Omental fat pad (tissue), 4 donors: Measurements from ENCODE around the gene MTMR3. TPM values are rescaled to one million over a fixed set of nuclear protein-coding genes. Genes with fewer than 3 reads are reported as not detected.

Experiments
- ATAC-seq: fragments of 150-250 bp; one replicate; pipeline ENCODE4 v1.9.1; 2016; ENCODE audit warnings: mild to moderate bottlenecking, moderate library complexity; ENCODE audit not compliant: low FRiP score
- DNase-seq: peaks from one replicate; pipeline ENCODE4 v3.0.0-alpha.2; 2019; ENCODE audit warnings: low spot score
- total RNA-seq, 4 donors: library from RNA; depleted of rRNA; stranded (reverse); fragments of >200 nt; gene quantifications; one replicate each; pipeline ENCODE4 v1.1.0, GENCODE V29; 2016
- TF ChIP-seq, protein P1 (sequence below), 3 donors: fragments of 450-650 bp; IDR thresholded peaks; one replicate each; pipeline ENCODE4 v1.5.1; 2016 to 2017; ENCODE audit warnings: antibody characterized with exemption in 3 of 3, mild to moderate bottlenecking in 3 of 3, moderate library complexity in 2 of 3

MTMR3 gene
- total RNA-seq, 4 donors from 2014 or later = 41.3 to 88.9 (median 53.2) TPM

DNA sequence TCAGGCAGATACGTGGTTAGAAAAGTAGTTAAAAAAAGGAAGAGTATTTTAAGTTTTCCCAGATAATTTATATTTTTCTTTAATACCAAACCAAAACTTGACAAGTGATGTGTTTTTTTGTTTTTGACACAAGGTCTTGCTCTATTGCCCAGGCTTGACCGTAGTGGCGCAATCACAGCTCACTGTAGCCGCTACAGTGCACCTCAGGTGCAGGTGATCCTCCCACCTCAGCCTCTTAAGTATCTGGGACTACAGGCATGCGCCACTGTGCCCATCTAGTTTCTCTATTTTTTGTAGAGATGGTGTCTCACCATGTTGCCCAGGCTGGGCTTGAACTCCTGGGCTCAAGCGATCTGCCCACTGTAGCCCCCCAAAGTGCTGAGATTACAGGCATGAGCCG lies 92.5 kb downstream of the MTMR3 start:
- TF ChIP-seq, protein P1, sequence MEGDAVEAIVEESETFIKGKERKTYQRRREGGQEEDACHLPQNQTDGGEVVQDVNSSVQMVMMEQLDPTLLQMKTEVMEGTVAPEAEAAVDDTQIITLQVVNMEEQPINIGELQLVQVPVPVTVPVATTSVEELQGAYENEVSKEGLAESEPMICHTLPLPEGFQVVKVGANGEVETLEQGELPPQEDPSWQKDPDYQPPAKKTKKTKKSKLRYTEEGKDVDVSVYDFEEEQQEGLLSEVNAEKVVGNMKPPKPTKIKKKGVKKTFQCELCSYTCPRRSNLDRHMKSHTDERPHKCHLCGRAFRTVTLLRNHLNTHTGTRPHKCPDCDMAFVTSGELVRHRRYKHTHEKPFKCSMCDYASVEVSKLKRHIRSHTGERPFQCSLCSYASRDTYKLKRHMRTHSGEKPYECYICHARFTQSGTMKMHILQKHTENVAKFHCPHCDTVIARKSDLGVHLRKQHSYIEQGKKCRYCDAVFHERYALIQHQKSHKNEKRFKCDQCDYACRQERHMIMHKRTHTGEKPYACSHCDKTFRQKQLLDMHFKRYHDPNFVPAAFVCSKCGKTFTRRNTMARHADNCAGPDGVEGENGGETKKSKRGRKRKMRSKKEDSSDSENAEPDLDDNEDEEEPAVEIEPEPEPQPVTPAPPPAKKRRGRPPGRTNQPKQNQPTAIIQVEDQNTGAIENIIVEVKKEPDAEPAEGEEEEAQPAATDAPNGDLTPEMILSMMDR (IDR thresholded peaks at IDR 0.05) = no peak
- ATAC-seq (no peak), DNase-seq (no peak)

DNA sequence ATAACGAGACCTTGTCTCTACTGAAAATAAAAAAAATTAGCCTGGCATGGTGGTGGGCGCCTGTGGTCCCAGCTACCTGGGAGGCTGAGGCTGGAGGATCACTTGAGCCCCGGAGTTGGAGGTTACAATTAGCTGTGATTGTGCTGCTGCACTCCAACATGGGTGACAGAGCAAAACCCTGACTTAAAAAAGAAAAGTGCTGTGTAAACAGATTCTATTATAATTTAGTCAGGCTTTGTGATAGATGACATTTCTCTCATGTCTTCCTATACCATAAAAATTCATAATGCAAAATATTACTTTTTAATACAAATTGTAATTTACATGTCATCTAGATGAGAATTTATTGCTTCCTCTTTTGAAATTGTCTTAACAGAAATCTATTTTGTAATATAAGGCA lies 94.1 kb downstream of the MTMR3 start:
- TF ChIP-seq, protein P1 (IDR thresholded peaks at IDR 0.05) = no peak
- ATAC-seq = no peak

DNA sequence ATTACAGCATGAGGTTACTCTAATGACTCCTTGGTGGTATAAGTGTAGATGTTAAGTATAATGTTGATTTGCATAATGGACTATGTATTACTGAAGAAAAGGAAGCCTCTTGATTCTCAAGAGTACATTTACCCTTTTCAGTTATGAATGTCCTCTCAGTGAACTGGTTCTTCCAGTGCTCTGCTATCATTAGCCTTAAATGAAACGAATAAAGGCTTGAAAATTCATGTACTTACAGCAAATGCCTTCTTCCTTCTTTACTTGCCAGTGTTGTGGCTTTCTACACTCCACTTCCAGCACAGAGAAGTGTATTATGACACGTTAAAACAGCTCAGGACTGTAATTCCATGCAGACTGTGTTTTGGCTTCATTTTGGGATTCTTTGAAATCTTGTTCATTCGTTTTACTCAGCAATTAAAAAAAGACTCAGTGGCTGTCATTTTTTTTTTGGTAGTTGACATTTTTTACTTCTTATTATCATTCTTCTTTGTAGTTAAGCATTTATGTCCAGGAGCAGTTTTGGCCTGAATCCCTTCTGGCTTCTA lies 96.9 kb downstream of the MTMR3 start:
- TF ChIP-seq, protein P1 (IDR thresholded peaks at IDR 0.05) = no peak
- DNase-seq = no peak
- ATAC-seq = no peak

More for the DNA sequence above, 94.1 kb downstream of the MTMR3 start:
- no peak for DNase-seq

DNA sequence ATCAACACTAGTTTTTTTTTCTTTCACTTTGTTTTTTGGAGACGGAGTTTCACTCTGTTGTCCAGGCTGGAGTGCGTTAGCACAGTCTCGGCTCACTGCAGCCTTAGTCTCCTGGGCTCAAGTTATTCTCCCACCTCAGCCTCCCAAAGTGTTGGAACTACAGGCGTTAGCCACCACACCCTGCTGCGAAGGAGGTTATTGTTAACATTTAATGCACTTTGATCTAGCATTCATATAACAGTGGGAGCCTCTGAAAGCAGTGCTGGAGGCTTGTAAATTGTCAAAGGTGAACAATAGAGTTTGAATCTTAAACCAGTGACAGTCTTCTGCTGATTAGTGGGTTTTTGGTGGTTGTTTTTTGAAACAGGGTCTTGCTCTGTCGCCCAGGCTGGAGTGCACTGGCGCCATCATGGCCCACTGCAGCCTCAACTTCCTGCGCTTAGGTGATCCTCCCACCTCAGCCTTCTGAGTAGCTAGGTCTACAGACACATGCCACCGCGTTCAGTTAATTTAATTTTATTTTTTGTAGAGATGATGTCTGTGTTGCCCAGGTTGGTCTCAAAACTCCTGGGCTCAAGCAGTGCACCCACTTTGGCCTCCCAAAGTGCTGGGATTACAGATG lies 100.4 kb downstream of the MTMR3 start:
- TF ChIP-seq, protein P1 (IDR thresholded peaks at IDR 0.05) = no peak
- no peak for ATAC-seq
- DNase-seq = no peak

DNA sequence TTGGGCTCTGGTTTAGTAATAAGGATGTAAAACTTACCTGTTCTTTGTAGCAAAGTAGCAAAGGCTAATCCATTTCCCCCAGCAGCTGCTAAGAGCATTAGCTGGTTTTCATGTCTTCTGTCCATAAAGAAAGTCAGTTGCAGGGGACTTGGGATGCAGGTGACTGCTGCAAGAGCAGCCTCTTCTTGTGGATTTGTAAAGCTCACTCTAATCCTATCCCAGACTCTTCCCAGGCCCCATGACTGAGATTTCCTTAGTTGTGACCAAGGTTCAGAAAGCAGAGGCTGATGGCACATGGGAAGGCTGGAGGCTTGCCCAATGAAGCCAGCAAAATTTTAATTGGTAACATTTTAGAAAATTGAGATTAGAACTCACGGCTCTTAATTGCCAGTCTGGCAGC lies 102.9 kb downstream of the MTMR3 start:
- DNase-seq (no peak), ATAC-seq (no peak)
- TF ChIP-seq, protein P1 (IDR thresholded peaks at IDR 0.05) = no peak

DNA sequence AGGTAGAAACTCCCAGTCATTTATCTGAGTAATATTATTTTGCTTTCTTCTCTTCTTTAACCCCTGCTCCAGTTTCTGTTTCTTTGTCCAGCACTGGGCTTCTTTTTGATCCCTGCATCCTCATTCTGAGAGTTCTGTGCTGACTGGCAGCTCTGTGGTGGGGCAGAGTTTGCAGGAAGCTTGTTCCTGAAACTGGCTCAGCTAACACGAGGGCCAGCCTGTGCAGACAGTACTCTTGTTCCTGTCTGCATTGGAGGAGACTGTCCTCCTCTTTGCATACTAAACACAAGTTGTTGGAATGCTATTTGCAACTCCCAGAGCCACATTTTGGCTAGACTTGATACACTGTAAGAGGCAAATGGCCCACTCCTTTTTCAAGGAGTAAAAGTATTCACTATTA lies 104.2 kb downstream of the MTMR3 start:
- ATAC-seq = no peak

More for the DNA sequence above, 104.2 kb downstream of the MTMR3 start:
- TF ChIP-seq, protein P1 (IDR thresholded peaks at IDR 0.05) = no peak
- no peak for DNase-seq
